Adrenal gland (tissue), 5 donors: ENCODE results near the gene THRB.

ENCODE experiments used
- POLR2A ChIP-seq, 2 donors: fragments of 450-650 bp; IDR thresholded peaks; one replicate each; pipeline ENCODE4 v1.6.1; 2017; ENCODE audit warnings: antibody characterized with exemption in 2 of 2, mild to moderate bottlenecking in 2 of 2, moderate library complexity in 1 of 2
- TF ChIP-seq, protein P1 (sequence below), 6 experiments: fragments of 450-650 bp in 4 of 6; fragments of 200-600 bp in 2 of 6; sonication (generic) in 1 of 6; IDR thresholded peaks; 1 replicate in 5 of 6; 2 replicates in 1 of 6; pipeline versions ENCODE4 v1.5.1 to v1.8.0; 2016 to 2021; ENCODE audit warnings: antibody characterized with exemption in 6 of 6, mild to moderate bottlenecking in 2 of 6, moderate library complexity in 1 of 6
- donor health status: DM: no; HTN: no; CAD: no.

DNA sequence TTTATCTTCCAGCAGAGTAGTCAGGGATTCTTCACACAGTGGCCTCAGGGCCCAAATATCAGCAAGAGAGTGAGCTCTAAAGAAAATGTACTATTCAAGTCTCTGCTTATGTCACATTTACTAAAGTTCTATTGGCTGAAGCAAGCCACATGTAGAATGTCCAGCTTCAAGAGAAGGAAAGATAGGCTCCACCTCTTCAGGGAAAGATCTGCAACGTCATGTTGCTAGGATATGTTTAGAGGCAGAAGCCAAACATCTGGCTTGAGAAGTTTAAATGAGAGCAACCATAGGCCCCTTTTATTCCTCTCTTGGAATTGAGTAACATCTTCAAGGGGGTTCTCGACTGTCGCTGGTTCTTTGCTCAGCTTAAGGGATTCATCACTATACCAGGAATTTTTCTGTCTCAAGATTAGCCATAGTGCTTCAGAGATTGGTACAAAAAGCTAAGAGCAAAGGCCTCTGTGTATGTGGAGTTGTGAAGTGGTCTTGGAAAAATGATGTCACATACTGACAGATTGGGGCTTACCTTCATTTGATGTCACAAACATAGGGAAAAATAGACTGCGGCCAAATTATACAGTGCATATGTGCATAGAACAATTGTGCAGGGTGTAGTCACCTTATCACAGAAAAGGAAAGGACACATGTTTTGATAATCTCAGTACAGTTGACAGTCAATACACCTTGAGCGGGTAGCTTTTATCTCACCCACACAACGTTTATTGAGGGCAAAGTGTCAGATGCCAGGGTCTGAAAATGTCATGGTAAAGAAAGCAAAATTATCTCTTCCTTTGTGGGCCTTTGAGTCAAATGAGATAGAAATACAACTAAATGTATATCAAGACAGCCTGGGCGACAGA lies 11.3 kb upstream of the THRB start:
- TF ChIP-seq, protein P1, sequence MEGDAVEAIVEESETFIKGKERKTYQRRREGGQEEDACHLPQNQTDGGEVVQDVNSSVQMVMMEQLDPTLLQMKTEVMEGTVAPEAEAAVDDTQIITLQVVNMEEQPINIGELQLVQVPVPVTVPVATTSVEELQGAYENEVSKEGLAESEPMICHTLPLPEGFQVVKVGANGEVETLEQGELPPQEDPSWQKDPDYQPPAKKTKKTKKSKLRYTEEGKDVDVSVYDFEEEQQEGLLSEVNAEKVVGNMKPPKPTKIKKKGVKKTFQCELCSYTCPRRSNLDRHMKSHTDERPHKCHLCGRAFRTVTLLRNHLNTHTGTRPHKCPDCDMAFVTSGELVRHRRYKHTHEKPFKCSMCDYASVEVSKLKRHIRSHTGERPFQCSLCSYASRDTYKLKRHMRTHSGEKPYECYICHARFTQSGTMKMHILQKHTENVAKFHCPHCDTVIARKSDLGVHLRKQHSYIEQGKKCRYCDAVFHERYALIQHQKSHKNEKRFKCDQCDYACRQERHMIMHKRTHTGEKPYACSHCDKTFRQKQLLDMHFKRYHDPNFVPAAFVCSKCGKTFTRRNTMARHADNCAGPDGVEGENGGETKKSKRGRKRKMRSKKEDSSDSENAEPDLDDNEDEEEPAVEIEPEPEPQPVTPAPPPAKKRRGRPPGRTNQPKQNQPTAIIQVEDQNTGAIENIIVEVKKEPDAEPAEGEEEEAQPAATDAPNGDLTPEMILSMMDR (IDR thresholded peaks at IDR 0.05): no peak
- TF ChIP-seq POLR2A (IDR thresholded peaks at IDR 0.05): no peak
